Glutamatergic neuron (in vitro differentiated cells): ENCODE measurements around the gene TSPAN18. TPM values are rescaled to one million over a fixed set of nuclear protein-coding genes. Genes with fewer than 3 reads are reported as not detected.
A peak's percentile ranks its signal among the peaks of the same experiment; 100 is the strongest.

ENCODE experiments used
- DNase-seq: peaks from one replicate; pipeline ENCODE4 v3.0.0; 2022
- H3K27ac Mint-ChIP-seq: one replicate; pipeline ENCODE4 v1.8.0; 2020; ENCODE audit warnings: mild to moderate bottlenecking, mixed read lengths, inconsistent platforms; ENCODE audit not compliant: unreplicated experiment
- H3K27me3 Mint-ChIP-seq: one replicate; pipeline ENCODE4 v1.8.0; 2020; ENCODE audit warnings: mild to moderate bottlenecking, moderate library complexity, mixed read lengths, inconsistent platforms; ENCODE audit not compliant: unreplicated experiment
- H3K36me3 Mint-ChIP-seq: one replicate; pipeline ENCODE4 v1.8.0; 2020; ENCODE audit warnings: mild to moderate bottlenecking, mixed read lengths, inconsistent platforms; ENCODE audit not compliant: unreplicated experiment
- H3K4me1 Mint-ChIP-seq: one replicate; pipeline ENCODE4 v1.8.0; 2020; ENCODE audit warnings: mild to moderate bottlenecking, low read depth, mixed read lengths, inconsistent platforms; ENCODE audit not compliant: unreplicated experiment
- H3K4me3 Mint-ChIP-seq: one replicate; pipeline ENCODE4 v1.8.0; 2020; ENCODE audit warnings: mild to moderate bottlenecking, mixed read lengths, inconsistent platforms; ENCODE audit not compliant: unreplicated experiment
- H3K9me3 Mint-ChIP-seq: one replicate; pipeline ENCODE4 v1.8.0; 2020; ENCODE audit warnings: mild to moderate bottlenecking, moderate library complexity, mixed read lengths, inconsistent platforms; ENCODE audit not compliant: unreplicated experiment
- CTCF ChIP-seq: fragments of 200-600 bp; sonication (generic); IDR thresholded peaks from one replicate; pipeline ENCODE4 v1.5.0; 2021; ENCODE audit not compliant: partially characterized antibody, unreplicated experiment
- total RNA-seq: library from RNA; stranded (reverse); fragmentation: NEBNext Ultra II Directional; extraction: Animal tissue kit (Norgen Biotek cat#: 25700); gene quantifications from one replicate; pipeline ENCODE4 v1.2.1, GENCODE V29; 2021; ENCODE audit not compliant: unreplicated experiment

Gene TSPAN18
- total RNA-seq, 1 donor from 2014 or later, result 80.4 TPM

GRCh38 chr11:44905131-44905866 lies 178.5 kb downstream of the TSPAN18 start:
- Mint-ChIP-seq H3K4me1 (peaks cover 33% of the 10 kb centered on the region), H3K27me3 (peaks cover 14% of the 10 kb centered on the region), H3K27ac (peak overlapping the region; percentile 87), H3K36me3 (no peaks in the 10 kb centered on the region), H3K4me3 (peak overlapping the region; percentile 58), H3K9me3 (peaks cover 9% of the 10 kb centered on the region)
- no peak for TF ChIP-seq CTCF
- DNase-seq, result no peak

GRCh38 chr11:44906649-44907048 lies 179.9 kb downstream of the TSPAN18 start:
- H3K4me3 Mint-ChIP-seq, result no peak overlapping the region
- H3K36me3 Mint-ChIP-seq, result no peaks in the 10 kb centered on the region
- H3K27ac Mint-ChIP-seq, result peak overlapping the region; percentile 70
- peaks cover 14% of the 10 kb centered on the region for H3K27me3 Mint-ChIP-seq
- peaks cover 41% of the 10 kb centered on the region for H3K4me1 Mint-ChIP-seq
- TF ChIP-seq CTCF, result no peak
- peaks cover 9% of the 10 kb centered on the region for H3K9me3 Mint-ChIP-seq
- no peak for DNase-seq

GRCh38 chr11:44909557-44909956 lies 182.8 kb downstream of the TSPAN18 start:
- DNase-seq, result no peak
- H3K27me3 Mint-ChIP-seq, result peaks cover 12% of the 10 kb centered on the region
- peaks cover 12% of the 10 kb centered on the region for H3K9me3 Mint-ChIP-seq
- H3K36me3 Mint-ChIP-seq, result no peaks in the 10 kb centered on the region
- H3K4me1 Mint-ChIP-seq, result peaks cover 46% of the 10 kb centered on the region
- no peak for TF ChIP-seq CTCF
- H3K27ac Mint-ChIP-seq, result no peak overlapping the region
- H3K4me3 Mint-ChIP-seq, result no peak overlapping the region

GRCh38 chr11:44910591-44910990 lies 183.8 kb downstream of the TSPAN18 start:
- peaks cover 7% of the 10 kb centered on the region for H3K27me3 Mint-ChIP-seq
- no peak for TF ChIP-seq CTCF
- H3K36me3 Mint-ChIP-seq, result no peaks in the 10 kb centered on the region
- peaks cover 41% of the 10 kb centered on the region for H3K4me1 Mint-ChIP-seq
- DNase-seq, result no peak
- peaks cover 6% of the 10 kb centered on the region for H3K9me3 Mint-ChIP-seq
- H3K27ac Mint-ChIP-seq, result peak overlapping the region; percentile 89
- H3K4me3 Mint-ChIP-seq, result no peak overlapping the region

- peak; percentile 98 for TF ChIP-seq CTCF
- no peaks in the 10 kb centered on the region for H3K36me3 Mint-ChIP-seq
- peak; percentile 87 for DNase-seq
- H3K27ac Mint-ChIP-seq, result peak overlapping the region; percentile 89
- H3K27me3 Mint-ChIP-seq, result peaks cover 7% of the 10 kb centered on the region
- no peak overlapping the region for H3K4me3 Mint-ChIP-seq
- peaks cover 4% of the 10 kb centered on the region for H3K9me3 Mint-ChIP-seq
- peaks cover 38% of the 10 kb centered on the region for H3K4me1 Mint-ChIP-seq
Observed at GRCh38 chr11:44911029-44911814, 184.5 kb downstream of the TSPAN18 start.
